HG03060 (cell line): ENCODE data around the gene SLC6A5.

ENCODE experiments used
- ATAC-seq: cut with Tn5 transposase; IDR thresholded peaks from one replicate; pipeline ENCODE4 v1.9.1; 2021; ENCODE audit warnings: low read depth, moderate number of reproducible peaks; ENCODE audit not compliant: unreplicated experiment

The SLC6A5 gene

DNA sequence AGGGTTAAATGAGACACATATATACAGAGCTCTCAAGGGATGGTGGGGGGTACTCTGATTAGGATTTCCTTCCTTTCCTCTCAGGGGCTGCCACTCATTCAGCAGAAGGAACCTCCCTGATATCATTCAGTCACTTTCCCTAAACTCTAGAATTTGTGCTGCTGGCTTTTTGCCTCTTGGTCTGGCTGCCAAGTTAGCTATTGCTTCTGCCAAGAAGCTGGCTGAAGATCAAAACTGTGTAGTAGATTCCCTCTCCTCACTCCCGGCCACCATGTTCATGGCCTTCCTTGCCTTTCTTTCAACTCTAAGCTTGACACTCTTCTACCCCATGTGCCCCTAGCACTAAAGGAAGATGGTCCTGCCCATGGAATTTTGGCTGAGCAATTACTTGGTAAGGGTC is 18.7 kb downstream of the SLC6A5 start:
- no peak for ATAC-seq

DNA sequence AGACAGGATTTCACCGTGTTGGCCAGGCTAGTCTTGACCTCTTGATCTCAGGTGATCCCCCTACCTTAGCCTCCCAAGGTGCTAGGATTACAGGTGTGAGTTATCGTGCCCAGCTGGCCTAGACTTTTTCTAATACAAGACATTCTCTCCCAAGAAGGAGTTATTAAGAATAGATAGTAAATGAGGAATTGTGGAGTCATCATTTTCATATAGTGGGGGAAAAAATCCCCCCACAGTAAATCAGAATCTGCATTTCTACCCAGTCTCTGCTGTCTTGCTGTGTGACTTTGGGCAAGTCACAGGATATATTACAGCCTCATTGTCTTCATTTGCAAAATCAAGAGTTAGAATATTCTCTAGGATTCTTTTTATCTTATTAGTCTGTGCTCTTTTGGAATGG is 21.6 kb downstream of the SLC6A5 start:
- no peak for ATAC-seq

DNA sequence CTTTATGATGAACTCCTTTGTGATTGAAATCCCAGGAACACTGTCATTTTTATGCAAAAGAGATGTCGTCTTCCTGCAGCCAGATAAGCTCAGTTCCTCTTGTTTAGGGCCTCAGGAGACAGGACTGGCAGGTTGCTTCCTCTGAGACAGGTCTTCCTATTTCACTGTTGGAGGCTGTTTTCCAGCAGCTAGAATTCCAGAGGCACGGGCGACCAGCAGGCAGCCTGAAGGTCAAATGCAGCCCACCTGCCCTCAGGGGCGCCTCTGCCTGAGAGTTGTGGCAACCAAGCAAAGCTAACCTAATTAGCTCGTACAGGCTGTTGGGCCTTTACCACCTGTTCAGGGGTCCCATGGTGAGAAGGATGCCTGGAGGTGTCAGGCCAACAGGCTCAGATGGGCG is 22.3 kb downstream of the SLC6A5 start:
- ATAC-seq: no peak

DNA sequence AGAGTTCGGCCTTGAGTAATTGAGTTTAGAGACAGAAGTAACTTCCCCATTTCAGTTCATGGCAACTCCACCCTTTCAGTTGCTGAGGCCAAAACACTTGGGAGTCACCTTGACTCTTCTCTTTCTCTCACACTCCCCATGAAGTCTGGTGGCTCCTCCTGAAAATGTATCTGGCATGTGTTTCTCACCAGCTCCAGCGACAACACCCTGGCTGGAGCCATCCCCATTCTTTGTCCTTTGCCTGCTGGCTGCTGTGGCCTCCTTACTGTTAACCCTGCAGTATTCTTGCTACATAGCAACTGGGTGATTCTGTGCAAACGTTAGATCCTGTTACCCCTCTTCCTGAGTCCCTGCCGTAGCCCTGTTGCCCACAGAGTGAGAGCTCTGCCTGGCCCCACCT is 23.8 kb downstream of the SLC6A5 start:
- no peak for ATAC-seq

DNA sequence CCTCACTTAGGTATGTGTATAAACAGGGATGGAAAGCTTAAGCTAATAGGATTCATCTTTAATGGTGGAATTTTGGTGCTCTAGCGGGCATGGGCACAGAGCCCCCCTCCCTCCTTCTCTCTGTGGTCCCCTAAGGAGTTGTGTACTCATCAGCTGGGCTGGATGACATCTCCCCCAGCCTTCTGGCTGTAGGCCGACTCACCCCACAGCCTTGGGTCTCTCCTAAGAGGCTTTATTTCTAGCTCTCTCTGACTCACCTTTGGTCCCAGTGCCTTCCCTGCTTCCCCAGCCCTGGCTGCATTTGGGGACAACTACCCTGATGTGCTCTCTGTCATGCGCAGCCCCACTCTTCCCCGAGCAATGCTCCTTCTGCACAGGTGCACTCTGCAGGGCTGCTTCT is 26.9 kb downstream of the SLC6A5 start:
- no peak for ATAC-seq

DNA sequence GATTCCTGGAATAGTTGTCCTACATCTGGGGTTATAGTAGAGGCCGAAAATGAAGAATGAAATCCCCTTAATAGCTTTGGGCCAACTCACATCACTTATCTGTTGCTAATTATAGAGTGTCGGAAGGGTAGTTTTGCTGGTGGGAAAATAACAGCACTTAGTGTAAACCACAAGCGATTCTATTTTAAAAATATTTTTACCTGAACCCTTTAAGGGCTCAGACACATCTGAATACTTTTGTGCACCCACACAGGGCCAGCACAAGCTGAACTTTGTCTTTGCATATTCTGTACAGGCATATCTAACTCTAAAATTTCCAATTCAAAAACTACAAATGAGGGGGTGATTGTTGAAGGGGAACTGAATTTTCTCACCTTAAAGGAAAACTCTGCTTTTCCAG is 27.6 kb downstream of the SLC6A5 start:
- ATAC-seq: no peak

DNA sequence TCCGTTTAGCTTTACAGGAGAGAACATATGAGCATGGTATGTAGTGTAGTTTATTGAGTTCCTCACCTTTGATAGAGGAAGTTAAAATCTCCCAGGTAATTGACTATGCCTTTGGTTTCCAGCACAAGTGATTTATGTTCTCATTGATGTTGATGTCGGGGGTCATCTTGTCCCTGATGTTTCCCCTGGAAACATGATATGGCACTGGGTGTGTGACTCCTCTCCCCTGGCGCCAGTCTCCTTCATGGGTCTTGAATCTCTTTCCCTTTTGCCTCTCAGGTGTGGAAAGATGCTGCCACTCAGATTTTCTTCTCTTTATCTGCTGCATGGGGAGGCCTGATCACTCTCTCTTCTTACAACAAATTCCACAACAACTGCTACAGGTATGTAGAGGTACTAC is 28.3 kb downstream of the SLC6A5 start:
- ATAC-seq: no peak

DNA sequence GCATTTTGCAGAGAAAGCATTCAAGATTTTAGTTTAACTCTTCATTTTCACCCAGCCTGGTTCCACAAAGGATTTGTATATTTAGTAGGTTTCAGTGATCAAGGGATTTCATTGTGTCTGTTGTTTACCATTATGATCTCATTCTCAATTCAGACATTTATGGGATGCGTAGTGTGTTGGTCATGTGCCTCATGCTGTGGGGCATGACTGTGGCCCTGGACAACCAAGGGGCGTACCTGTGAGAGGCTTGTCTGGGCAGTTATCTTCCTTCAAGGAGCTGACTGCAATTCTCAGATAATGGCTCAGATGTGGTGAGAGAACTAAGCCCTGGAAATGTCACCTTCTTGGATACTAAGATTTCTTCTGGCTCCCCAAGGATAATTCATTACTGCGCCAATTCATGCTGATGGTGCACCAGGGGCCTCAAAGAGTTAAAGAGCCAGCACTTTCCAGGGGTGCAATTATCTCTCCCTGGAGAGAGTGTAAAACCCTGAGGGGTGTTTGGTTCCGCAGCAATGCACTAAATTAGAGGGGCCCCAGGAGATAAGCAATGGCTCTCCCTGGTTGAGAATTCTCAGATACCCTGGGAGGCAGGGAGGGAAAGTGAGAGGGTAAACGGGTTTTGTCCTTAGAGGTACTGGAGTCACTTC is 32.2 kb downstream of the SLC6A5 start:
- no peak for ATAC-seq

DNA sequence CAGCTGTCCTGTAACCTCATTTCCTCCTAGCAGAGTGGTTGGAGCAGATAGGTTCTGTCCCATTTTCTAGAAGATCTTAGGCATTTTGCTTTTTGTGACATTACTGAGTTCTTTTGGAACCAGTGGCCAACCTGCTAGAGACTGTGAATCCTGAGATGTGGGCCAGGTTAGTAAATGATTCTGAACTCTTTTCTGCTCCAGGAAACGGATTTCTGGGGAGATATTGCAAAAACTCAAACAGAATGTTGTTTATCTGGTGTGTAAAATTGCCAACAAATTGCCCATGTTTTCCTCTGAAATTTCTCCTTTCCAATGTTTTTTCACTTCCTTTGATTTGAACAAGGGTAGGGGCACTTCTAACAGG is 32.7 kb downstream of the SLC6A5 start:
- ATAC-seq: no peak

DNA sequence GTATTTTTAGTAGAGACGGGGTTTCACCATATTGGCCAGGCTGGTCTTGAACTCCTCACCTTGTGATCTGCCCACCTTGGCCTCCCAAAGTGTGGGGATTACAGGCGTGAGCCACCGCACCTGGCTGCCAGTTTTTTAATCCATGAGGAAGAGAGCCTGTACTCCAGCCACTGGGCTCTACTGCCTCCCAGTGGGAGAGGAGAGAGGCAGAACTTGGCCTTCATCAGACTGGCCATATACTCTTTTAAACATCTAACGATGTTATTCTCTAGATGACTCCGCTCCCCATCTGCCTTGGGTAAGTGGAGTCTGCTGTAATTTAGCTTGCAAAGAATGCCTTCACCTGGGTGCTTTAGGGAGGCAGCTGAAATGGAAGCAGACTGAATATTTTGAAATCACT is 34.6 kb downstream of the SLC6A5 start:
- no peak for ATAC-seq

DNA sequence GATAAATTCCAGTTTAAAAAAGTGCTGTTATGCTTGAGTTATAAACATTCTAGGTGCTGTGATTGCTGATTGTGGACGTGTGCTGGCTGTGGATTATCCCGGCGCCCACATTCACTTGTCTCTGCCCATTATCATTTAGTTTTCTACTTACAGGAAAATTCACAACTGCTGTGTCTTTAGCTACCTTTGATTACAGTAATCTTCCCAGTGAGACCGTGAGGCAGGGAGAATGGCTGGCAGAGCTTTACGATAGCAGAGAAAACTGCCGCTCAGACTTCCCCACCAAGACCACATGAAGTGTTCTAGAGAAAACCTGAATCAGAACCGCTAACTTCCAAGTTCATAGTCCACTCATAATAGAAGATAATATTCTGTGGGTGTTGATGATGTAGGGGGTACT is 35.4 kb downstream of the SLC6A5 start:
- no peak for ATAC-seq

DNA sequence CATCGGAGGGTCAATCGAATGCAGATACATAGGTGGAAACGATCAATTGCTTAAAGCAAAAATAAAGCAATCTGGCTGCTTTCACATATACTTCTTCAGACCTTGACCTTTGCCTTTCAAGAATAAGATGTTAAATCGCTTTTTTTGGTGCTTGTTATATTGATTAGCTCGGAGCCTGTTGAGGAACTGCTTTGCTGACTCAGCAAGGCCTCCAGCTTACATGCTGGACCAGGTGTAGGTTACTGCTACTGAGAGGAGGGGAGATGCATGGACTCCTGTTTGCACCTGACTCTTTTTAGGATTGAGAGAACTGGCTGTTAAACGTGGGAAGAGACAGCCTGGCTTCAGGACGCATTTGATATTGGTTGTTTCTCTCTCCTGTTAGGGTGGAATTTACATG is 38.7 kb downstream of the SLC6A5 start:
- no peak for ATAC-seq

DNA sequence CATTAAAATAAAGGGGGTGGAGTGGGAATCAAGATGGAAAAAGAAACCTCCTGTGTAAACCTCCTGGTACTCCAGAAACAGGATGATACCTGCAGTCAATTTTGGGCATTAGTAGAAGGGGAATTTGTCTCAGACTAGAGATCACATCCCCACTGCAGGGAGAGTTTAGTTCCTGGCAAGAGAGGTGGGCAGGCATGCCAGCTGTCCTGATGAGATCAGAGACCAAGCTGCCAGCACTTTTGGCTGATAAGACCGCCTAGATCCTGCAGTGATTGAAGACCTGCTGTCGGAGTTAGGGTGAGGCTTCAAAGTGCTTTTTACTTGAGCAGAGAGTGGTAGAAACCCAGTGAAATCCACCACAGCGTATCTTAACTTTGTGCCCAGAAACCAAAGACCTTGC is 40.3 kb downstream of the SLC6A5 start:
- ATAC-seq: no peak

DNA sequence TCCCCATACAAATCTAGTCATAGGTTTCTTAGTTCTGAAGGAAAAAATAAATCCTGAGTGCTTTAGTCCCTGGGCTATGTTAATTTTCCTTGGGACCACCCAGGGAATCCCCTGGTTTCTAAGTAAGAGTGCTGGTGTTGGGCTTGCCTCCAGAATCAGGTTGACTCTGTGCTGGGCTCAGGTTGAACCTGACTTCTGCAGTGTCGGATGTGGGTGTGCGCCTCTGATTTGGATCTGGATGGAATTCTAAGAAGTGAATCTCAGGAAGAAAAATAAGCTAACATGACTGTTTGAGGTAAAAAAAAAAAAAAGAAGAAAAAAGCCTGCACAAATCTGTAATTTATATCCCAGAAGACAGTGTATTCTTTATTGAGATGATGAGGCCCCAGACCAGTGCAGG is 41.0 kb downstream of the SLC6A5 start:
- ATAC-seq: no peak

DNA sequence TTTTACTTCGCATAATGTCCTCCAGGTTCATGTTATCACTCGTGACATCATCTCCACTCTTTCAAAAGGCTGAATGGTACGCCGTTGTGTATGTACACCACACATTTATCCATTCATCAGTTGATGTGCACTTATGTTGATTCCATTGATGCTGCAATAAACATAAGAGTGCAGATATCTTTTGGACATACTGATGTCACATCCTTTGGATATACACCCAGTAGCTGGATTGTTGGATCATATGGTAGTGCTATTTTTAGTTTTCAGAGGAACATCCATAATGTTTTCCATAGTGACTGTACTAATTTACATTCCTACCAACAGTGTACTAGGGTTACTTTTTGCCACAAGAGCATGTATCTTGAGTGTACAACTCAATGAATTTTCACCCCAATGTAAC is 45.0 kb downstream of the SLC6A5 start:
- no peak for ATAC-seq

DNA sequence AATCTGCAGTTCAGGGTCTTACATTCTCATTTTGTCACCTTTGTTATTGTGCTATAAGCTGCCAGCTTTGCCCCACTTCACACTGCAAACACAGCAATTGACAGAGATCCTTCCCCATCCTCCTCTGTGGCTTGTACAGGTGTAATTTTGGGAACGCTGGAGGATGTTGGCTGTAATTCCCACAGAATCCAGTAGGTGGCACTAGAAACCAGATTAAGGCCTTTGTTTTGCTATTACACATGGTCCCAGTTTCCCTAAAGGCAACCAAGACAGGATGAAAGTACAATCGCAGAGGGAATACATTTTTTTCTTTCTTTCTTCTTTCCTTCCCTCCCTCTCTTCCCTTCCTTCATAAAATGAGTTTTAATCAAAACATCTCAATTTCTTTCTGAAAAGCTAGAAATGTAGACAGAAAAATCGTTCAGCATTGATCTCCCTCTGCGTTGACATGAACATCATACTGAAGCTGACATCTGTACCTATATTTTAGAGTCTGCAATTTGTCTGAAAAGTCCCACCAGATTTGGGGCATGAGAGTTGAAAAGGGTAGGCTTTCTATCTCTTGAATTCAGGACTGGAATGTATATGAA is 48.7 kb downstream of the SLC6A5 start:
- ATAC-seq: peak; percentile 62

DNA sequence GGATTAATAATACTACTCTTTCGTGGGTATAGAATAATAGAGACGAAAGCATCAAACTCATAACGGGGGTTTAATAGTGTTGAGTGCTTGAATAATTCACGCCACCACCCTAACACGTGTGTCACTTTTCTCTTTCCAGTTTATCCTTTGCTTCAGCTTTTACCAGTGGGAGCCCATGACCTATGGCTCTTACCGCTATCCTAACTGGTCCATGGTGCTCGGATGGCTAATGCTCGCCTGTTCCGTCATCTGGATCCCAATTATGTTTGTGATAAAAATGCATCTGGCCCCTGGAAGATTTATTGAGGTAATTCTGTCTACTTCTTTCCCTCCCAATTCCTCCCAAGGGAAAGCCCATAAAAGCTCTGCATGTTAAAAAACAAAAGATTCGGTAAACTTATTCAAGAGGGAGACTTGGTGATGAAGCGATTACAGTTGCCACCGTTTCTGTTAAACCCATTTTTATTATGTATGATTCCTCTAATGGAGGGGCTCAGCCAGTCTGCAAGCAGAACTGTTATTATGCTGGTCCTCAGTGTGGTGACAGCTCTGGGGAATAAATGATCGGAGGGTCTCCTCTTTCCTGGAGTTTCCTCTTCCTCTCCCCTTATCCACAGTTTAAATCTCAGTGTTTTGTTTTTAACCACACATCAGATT is 52.9 kb downstream of the SLC6A5 start:
- no peak for ATAC-seq

DNA sequence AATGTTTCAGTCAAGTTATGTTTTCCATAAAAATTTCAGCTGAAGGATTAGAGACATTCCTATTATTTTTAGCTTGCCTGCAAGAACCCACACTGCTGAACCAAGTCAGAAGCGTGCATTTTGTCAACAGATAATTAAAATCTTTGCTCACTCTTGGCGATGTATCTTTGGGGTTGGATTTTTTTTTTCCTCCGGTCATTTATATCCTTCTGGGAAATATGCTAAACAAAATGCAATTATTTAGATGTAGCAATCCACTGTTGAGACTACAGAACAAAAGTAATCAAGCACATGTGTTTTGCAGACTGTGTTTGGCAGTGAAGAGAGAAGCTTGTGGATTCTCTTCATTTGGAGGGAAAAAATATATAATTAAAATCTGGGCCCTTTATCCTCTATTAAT is 54.6 kb downstream of the SLC6A5 start:
- ATAC-seq: no peak

DNA sequence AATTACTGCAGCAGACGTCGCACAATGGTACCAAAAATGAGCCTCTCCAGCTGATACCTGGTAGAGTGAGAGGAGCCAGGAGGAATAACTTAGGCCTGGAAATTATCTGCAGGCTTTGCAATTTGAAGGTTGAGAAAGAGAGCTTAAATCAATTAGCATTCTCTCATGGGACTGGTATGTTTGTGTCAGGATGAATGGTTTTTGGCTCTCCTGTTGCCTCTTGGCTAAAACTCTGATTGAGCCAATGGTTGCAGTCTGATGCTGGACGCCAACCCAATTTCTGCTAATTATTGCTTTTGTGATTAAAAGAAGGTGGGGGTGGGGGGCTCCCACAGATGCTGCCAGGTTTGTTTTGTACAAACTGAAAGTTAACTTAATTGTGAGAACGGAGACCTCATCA is 57.5 kb downstream of the SLC6A5 start:
- no peak for ATAC-seq

DNA sequence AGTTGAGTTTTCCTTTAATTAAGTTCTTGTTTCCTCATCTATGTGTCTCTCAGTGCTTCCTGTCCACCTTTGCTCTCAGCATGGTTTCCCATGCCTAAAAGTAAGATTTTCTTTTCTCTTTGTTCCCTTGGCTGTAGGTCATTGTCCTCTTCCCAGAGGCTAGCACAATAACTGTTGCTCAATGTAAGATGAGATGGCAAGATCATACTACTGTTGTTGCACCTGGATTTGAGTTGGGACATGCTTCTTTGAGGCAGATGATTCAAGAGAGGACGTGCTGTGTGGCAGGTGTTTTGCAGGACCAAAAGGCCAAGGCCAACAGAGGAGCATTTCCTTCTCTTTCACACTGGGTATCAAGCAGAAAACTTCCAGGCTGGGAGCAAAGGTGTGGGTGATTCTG is 58.7 kb downstream of the SLC6A5 start:
- no peak for ATAC-seq

DNA sequence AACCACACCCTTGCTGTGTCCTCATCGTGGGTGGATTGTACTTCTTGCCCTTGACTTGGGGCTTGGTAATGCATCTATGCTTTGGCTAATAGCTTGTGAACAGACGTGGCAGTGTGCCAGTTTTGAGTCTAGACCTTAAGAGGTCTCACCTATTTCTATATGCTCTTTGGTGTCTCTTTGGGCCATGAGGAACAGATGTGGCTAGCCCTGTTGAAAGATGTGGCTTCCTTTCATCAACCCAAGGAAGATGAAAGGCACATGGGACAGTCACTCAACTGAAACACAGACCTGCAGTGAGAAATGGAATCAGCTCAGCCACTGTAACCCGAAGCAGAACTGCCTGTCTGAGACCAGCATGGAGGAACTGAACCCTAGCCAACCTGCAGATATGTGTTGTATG is 62.0 kb downstream of the SLC6A5 start:
- ATAC-seq: no peak

DNA sequence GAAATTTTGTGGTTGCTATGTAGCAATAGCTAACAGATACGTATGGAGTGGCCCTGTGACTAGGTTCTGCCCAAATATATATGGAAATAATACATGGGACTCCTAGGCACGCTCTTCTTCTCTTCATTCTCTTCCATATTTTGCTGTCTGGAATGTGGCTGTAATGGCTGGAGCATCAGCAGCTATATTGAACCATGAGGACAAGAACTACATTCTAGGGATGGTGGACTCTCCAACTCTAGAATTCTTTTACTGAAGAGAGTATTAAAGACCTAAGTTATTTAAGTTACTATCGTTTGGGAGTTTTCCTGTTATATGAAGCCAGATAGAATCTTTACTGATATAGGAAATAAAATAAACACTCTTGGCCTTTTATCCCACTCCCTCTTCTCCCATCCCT is 62.4 kb downstream of the SLC6A5 start:
- no peak for ATAC-seq
